HG03064 (cell line): ENCODE data around the gene PSMG3.
"Not testable (repeated sequence)": the region's sequence is repeated elsewhere in the genome, so short reads cannot be mapped to it uniquely, and the experiment has no call there.

ENCODE experiments used
- ATAC-seq: cut with Tn5 transposase; IDR thresholded peaks from one replicate; pipeline ENCODE4 v1.9.1; 2021; ENCODE audit warnings: low read depth; ENCODE audit not compliant: unreplicated experiment

The PSMG3 gene

DNA sequence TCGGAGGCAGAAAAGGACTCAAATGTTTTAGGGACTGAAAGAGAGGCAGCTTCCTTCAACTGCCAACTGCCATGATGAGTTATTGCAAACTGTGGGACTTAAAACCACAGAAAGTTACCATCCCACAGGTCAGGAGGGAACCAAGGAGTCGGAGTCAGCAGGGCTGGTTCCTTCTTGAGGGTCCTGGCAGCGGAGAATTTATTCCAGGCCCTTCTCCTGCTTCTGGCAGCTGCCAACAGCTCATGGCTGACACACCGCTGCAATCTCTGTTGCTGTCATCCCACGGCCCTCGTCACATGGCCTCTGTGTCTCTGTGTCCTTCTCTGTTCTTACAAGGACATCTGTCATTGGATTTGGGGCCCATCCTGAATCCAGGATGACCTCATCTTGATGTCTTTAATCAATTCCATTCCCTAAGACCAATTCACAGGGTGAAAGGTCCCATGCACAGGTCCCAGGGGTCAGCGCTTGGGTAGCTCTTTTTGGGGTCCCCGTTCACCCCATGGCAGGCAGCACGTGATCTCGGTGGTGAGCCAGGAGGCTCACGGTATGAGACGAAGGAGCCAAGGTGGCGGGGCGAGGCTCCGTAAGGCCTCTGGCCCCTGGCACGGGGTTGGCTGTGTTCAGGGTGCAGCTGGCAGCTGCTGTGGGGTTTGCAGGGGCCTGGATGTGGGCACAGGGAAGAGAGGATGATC, 27.4 kb upstream of the PSMG3 start:
- ATAC-seq, result no peak

DNA sequence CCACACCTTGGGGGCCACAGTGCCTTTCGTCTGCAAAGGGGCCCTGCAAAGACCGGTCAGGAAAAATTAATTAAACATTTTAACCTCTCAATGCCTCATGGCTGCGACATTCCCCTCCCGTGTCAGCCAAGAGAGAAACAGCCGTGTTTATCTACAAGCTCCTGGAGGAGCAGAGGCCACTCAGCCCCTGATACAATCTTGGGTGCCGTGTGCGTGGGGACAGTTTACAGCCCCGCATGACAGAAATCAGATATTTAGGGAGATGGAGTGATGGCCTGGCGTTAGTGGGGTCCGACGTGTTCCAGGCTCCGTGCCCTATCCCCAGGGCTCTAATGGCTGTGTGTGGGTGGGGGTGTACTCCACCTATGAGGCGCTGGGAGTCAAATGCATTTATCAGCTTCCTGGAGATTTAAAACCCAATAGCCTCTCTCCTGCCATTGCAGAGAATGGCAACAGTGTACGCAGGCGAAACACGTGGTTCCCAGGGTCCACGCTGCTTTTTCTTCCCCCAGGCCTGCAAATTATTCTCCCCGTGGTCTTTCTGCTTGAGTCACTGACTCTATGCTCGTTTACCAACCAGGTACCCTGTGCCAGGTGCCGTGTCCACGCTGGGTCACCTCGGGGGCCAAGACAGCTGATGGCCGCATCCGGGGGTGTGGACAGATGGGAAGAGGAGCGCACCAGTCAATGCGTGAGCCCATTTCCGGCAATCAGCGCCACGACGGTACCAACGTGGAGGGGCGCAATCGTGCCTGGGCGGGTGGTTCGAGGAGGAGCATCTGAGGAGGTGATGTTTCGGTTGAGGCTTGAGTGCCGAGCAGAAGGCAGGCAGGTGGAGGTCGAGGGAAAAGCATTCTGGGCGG, 26.6 kb upstream of the PSMG3 start:
- ATAC-seq, result no peak

DNA sequence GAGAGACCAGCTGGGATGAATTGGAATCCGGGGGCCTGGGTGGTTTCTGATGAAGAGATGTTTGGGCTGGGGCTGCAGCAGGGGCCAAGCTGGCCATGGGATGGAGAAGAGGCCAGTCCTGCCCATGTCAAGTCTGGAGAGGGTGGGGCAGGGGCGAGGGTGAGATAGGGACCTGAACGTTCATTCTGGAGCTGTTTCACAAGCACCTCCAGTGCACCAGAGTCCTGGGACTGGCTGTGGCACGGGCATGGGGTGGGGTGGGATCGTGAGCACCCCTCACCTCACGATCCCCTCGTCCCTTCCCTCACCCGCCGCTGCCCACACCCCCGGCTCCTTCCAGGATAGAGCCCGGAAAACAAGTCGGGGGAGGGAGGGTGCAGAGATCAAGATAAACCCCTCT, 25.8 kb upstream of the PSMG3 start:
- no peak for ATAC-seq

DNA sequence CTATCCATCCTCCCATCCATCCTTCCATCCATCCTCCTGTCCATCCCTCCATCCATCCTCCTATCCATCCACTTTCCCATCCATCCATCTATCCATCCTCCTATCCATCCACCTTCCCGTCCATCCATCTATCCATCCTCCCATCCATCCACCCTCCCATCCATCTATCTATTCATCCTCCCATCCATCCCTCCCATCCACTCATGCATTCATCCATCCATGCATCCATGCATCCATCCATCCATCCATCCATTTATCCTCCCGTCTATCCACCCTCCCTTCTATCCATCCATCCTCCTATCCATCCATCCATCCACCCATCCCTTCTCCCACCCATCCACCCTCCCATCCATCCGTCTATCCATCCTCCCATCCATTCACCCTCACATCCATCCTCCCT, 25.2 kb upstream of the PSMG3 start:
- ATAC-seq, result no peak

DNA sequence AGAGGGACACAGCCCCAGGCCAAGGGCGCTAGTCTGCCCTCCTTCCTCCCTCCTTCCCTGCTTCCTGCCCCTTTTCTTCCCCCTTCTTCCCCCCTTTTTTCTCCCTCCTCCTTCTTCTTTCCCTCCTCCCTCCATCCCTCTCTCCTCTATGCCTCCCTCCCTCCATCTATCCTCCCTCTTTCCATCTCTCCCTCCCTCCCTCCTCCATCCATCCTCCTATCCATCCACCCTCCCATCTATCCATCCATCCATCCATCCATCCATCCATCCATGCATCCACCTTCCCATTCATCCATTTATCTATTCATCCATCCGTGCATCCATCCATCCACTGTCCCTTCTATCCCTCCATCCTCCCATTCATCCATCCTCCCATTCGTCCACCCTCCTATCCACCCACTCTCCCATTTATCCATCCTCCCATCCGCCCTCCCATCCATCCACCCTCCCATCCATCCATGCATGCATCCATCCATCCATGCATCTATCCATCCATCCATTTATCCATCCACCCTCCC, 24.1 kb upstream of the PSMG3 start:
- ATAC-seq, result no peak

DNA sequence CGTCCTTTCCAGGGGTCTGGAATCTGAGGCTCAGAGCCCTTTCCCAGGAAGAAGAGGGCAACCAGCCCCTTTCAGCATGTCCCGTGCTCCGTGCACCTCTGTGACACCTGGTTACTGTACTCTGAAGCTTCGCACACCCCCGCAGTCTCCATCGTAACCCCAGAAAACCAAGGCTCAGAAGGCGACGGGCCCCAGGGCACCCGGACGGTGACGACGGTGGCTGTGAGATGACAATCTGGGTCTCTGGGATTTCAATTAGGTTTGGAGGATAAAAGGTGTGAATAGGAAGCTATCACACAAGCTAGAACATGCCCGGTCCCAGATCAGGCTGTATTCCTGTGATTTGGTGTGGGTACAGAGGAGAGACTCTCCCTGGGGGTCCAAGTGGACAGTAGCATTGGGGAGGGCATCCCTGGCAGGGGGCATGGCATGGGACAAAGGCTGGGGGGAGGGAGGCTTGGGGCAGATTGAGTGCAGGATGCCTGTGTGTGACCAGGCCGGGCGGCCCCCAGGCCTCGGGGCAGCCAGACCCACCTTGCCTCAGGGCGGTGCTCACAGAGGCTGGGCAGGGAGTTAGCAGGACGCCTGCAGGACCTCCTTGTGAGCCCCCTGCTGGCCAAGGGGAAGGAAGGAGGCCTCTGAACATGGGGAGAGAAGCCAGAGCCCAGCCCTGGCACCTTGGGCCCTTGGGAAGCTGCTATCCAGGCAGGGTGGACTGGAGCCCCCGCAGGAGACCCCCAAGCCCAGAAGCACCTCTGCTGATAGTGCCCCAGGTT, 23.4 kb upstream of the PSMG3 start:
- ATAC-seq, result no peak

DNA sequence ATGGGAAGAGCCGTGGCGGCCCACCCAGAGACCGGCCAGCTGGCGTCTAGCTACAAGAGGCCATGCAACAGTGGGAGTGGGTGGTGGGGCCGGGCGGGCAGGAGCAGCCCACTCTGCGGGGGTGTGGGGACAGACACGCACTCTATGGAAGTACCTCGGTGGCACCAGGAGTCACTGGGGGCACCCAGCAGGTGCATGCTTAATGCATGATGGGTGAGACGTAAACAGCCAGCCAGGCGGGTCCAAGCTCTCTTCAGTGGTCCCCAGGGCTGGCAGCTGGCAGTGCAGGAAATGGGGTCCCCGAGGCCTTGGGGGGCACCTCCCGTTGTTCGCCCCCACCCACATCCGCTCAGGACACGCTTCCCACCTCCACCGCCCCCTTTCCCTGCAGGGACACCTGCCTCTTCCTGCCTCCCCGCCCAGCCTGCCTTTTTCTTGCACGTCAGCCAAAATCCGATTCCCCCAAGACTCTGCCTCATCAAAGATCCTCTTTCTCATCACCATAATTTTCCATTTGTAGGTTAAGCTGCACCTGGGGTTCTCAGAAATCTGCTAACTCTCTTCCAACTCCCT, 22.6 kb upstream of the PSMG3 start:
- ATAC-seq, result no peak

DNA sequence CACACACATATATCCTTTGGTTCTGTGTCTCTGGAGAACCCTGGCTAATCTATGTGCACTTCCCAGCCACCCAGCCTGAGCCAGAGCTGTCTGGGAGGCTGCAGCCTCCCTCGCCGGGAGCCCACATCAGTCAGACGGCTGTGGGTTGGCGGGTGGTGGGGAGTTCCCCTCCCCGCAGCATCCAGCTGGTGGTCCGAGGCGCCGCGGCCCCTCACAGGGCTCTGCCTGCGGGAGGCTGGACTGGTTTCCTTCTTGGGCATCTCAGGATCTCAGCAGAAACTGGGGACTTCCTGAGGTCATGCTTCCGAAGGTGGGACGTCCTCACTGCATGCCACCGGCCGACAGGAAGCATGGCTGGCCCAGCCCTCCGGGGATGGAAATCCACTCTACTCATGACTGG, 22.0 kb upstream of the PSMG3 start:
- ATAC-seq, result no peak

DNA sequence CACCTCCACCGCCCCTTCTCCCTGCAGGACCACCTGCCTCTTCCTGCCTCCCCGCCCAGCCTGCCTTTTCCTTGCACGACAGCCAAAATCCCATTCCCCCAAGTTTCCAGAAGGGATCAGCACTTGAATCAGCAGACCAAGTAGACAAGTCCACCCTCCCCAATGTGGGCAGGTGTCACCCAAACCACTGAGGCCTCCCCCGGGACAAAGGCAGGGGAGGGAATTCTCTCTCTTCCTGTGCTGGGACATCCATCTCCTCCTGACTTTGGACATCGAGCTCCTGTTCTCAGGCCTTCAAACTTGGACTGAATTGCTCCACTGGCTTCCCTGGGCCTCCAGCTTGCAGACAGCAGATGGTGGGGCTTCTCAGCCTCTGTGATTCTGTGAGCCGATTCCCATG, 21.6 kb upstream of the PSMG3 start:
- ATAC-seq, result no peak

DNA sequence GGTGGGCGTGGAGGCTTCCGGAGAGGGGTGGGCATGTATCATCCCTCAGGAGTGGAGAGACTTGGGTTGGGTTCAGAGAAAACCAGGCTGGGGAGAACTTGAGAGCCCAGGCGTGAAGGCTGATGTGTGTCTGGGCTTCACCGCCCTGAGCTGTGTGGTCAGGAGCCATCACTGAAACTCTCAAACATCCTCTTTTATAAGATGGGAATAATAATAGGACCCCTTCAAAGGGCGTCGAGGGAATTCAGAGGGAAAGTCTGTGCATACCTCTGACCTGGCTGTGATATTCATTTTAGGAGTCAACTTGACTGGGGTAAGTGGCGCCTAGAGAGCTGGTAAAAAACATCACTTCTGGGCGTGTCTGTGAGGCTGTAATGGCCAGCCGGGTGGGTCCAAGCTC, 21.1 kb upstream of the PSMG3 start:
- ATAC-seq, result no peak

DNA sequence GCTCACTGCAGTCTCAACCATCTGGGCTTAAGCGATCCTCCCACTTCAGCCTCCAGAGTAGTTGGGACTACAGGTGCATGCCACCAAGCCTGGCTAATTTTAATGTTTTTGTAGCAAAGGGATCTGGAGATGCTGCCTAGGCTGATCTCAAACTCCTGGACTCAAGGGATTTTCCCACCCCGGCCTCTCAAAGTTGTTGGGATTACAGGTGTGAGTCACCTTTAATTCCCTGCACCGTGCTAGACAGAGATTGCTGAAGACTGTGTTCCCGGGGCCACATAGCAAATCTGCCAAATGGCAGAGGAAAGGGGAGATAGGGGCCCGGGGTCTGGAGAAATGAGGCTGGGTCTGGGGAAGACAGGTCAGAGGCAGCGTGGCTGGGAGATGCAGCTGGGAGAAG, 20.6 kb upstream of the PSMG3 start:
- ATAC-seq, result no peak

DNA sequence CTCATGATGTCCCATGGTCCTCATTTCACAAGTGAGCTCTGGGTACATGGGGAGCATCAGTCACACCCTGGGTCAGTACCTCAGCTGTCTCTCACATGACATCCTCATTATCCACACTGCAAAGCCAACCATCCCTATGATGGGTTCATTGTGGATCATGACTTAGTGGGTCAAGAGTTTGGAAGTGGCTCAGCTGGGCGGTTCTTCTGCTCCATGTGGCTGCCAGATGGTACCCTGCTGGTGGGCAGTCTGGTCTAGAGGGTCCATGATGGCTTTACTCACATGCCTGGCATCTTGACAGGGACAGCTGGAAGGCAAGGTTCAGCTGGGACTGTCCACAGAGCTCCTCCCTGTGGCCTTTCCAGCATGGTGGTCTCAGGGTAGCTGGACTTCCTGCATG, 19.1 kb upstream of the PSMG3 start:
- ATAC-seq, result no peak

DNA sequence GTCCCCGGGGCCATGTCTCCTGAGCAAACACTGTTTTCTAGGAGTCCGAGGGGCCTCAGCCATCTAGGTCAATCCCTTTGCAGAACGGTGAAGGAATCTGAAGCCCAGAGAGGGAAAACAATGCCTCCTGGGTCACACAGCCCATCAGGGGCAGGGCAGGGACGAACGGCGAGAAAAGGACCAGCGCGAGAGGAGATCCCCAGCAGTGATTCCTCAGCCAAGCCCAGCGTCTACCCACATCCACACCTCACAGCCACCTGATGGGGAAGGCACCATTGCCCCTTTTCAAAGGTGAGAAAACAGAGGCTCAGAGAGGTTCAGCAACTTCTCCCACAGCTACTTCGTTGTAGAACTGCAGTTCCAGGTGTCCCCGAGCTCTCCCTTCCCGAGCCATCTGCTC, 17.9 kb upstream of the PSMG3 start:
- no peak for ATAC-seq

DNA sequence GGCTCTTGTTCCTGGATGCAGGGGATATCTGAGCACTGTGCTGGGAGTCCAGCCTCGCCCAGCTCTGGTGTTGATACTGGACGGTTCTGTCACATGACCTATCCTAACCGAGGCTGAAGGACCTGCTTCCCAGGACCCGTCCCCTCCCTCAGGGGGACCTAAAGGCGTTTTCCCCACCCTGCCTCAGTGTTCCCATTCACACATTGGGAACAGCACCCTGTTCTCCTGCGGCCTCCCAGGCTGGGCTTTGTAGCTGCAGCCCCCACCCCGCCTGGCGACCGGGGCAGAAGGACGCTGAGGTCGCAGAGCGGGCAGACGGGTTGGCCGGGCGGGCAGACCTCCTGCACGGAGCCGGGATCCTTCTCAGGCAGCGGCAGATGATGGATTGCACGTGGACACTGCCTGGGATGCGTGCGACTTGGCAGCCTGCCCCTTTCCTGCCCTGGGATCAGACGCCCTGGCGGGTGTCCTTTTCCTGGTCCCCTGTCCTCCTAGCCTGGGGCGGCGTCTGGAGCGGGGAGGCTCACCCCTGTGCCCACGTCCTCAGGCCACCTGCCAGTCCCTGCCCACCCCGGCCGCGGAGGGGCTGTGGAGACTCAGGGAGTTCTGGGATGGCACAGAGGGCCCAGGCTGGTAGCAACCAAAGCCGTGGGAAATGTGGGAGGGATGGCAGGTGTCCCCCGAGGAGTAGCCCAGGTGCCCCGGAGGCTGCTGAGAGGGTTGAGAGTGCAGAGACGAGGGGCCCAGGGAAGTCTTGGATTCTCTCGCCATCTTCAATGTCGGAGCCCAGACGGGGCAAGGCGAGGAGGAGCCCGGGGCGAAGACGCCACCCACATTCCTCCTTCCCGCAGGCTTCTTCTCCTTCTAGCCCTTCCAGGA, 17.2 kb upstream of the PSMG3 start:
- no peak for ATAC-seq

DNA sequence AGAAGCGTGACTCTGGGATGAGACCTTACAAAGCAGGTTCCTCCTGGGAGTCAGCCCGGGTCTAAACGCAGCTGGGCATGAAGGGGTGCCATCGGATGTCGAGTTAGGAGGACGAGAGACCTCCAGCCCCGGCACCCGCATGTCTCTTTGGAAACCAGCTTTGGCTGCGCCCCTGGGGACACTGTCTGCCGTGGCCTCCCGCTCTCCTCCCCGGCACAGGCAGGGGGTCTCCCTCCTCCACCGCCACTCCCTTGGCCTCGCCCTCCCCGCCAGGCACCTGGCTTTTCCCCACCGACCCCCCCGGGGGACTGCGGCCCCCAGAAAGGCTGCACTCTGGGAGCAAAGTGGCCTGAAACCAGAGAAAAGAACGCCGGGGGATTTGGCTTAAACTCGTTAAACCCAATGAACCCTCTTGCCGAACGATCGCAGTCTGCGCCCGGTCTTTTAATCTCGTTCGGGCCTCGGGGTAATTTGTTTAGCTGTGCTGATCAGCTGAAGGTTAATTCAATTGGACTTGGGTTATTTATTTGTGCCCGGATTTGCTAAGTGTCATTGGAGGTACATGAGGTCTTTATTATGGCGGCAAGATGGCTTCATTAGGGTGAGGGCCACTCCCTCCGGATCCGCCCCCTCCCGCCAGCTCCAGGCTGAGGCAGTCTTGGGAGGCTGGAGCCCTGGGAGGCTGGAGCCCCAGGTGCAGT, 16.4 kb upstream of the PSMG3 start:
- no peak for ATAC-seq

DNA sequence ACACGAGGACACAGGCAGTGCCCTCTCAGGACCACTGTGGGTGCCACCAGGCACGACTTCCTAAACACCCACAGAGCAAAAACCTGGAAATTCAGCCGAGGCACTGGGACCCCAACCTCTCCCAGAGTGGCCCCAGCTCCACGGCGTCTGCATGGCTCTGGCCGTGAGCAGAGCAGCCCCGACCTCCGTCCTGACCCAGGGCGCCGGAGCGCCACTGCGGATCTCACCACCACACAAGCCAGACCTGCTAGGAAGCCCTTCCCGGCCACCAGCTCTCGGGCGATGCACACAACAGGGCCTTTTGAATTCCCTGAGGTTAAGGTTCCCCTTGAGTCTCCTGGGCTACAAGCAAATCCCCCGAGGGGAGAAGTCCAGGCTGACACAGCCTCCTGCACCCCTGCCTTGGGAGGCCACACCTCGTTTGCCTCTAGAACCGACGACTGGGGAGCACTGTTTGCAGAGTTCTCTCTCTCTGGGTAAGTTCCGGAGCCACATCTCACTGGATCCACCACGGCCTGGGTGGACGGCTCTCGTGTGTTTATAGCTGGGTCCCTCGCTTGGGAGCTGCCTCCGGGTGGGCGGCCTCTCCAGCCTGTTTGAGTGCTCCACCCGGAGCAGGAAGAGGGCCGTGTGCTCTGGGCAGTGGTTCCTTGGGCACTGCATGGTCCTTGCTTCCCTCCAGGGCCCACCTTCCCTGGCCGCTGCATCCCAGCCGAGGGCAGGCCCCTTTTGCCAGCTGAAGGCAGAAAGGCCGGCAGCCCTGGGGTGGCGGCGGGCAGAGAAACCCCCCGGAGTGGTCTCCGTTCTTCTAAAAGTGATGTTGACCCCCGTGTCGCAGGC, 15.5 kb upstream of the PSMG3 start:
- ATAC-seq, result no peak

DNA sequence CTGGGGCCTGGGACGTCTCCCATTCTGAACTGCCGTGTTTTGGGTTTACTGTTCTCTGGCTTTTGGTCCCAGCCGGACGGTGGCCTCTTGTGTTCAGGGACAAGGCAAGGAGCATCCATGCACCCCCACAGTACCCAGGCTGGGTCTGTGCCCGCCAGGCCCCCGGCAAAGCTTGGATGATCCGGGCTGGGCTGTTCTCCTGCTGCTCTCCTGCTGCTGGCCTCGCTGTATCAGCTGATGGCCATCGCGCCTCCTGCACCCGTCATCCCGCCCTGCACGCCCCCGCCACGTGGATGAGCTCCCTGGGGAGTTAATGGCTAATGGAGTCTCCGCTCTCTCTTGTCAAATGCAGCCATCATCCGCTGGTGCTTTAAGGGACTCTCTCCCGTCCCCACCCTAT, 14.9 kb upstream of the PSMG3 start:
- no peak for ATAC-seq

DNA sequence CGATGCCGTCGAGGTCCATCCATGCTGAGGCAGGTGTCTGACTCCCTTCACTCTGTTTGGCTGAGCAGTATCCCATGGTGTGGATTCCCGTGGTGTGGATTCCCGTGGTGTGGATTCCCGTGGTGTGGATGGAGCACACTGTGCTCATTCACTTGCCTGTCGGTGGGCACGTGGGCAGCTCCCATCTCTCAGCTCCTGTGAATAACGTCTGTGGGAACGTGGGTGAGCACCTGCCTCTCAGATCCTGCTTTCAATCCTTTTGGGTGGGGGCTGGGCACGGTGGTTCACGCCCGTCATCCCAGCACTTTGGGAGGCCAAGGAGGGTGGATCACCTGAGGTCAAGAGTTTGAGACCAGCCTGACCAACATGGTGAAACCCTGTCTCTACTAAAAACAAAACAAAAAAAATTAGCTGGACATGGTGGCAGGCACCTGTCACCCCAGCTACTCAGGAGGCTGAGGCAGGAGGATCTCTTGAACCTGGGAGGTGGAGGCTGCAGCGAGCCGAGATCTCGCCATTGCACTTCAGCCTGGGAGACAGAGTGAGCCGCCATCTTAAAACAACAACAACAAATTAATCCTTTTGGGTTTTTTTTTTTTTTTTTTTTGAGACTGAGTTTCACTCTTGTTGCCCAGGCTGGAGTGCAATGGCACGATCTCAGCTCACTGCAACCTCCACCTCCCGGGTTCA, 13.6 kb upstream of the PSMG3 start:
- not testable (repeated sequence) for ATAC-seq
